GM12892 (cell line): ENCODE measurements around the gene HDAC4.

Experiments
- POLR2A ChIP-seq: IDR thresholded peaks from 2 replicates; pipeline ENCODE4 v1.6.1; 2011; ENCODE audit warnings: low read depth, low read length, control low read depth
- POLR2AphosphoS5 ChIP-seq: IDR thresholded peaks from 2 replicates; pipeline ENCODE4 v1.6.1; 2011; ENCODE audit warnings: low read depth, low read length, control low read depth
- TAF1 ChIP-seq: IDR thresholded peaks from 2 replicates; pipeline ENCODE4 v1.6.1; 2011; ENCODE audit warnings: low read depth, mild to moderate bottlenecking, control low read depth, low read length, borderline replicate concordance

DNA sequence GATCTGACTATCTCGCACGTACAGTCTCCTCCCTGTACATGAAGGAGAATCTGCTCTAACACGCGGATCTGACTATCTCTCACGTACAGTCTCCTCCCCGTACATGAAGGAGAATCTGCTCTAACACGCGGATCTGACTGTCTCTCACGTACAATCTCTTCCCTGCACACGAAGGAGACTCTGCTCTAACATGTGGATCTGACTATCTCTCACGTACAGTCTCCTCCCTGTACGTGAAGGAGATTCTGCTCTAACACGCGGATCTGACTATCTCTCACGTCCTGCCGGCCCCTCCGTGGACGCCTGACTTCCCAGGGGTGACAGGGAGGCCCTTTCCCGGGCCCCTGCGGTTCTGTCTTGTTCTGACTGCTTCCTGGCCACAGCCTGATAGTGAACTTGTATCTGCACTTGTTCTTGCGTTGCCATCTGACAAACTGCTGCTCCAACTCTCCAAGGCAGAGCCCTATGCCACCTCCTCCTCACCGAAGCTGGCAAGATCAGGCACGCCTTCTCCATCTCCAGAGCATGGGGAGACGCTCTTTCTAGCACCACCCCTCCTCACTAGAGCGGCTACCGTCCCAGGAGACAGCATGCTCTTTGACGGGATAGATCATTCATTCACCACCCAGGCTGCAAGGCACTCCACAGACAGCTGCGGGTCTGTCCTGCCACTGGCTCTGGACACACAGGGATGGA lies 314.3 kb downstream of the HDAC4 start:
- no peak for TF ChIP-seq POLR2A
- no peak for TF ChIP-seq TAF1
- TF ChIP-seq POLR2AphosphoS5, result no peak
